ENCODE measurements around the gene GALNT2. TPM values are rescaled to one million over a fixed set of nuclear protein-coding genes. Genes with fewer than 3 reads are reported as not detected.

Gene GALNT2
- total RNA-seq, 2 donors from 2014 or later: 47.4 to 67.3 TPM

GRCh38 chr1:230065161-230065560 is 1.9 kb upstream of the GALNT2 start:
- H3K9me3 ChIP-seq: no peaks in the 10 kb centered on the region
- no peak for DNase-seq
- TF ChIP-seq CTCF (IDR thresholded peaks at IDR 0.05): no peak
- no peaks in the 10 kb centered on the region for H3K27me3 ChIP-seq
- no peak overlapping the region for H3K9ac ChIP-seq (ENCODE audit: low read depth in 2 of 2, low read length in 2 of 2)
- H3K4me3 ChIP-seq: no peak overlapping the region
- H3K27ac ChIP-seq: no peak overlapping the region
- no peaks in the 10 kb centered on the region for H3K36me3 ChIP-seq
- intact Hi-C loops (cut with DNase I): no loop called here
- H3K4me1 ChIP-seq: peaks cover 4% of the 10 kb centered on the region

GRCh38 chr1:230065571-230065970 is 1.5 kb upstream of the GALNT2 start:
- Histone ChIP-seq H3K27ac (no peak overlapping the region), H3K4me3 (no peak overlapping the region), H3K27me3 (no peaks in the 10 kb centered on the region), H3K4me1 (peaks cover 4% of the 10 kb centered on the region), H3K36me3 (no peaks in the 10 kb centered on the region), H3K9ac (ENCODE audit: low read depth in 2 of 2, low read length in 2 of 2) (peak overlapping the region in 1 of 2 donors; percentile 84), H3K9me3 (no peaks in the 10 kb centered on the region)
- TF ChIP-seq CTCF (IDR thresholded peaks at IDR 0.05): no peak
- intact Hi-C loops (cut with DNase I): no loop called here
- no peak for DNase-seq

- H3K4me1 ChIP-seq: peaks cover 4% of the 10 kb centered on the region
- no peaks in the 10 kb centered on the region for H3K27me3 ChIP-seq
- H3K9me3 ChIP-seq: no peaks in the 10 kb centered on the region
- peak overlapping the region; percentile 61 for H3K27ac ChIP-seq
- peak overlapping the region; percentile 80 to 84 for H3K9ac ChIP-seq (ENCODE audit: low read depth in 2 of 2, low read length in 2 of 2)
- DNase-seq: no peak
- peak overlapping the region; percentile 51 for H3K4me3 ChIP-seq
- no peaks in the 10 kb centered on the region for H3K36me3 ChIP-seq
- TF ChIP-seq CTCF (IDR thresholded peaks at IDR 0.05): no peak
- intact Hi-C loops (cut with DNase I): no loop called here
These were observed 1.0 kb upstream of the GALNT2 start for GRCh38 chr1:230066031-230066430.

GRCh38 chr1:230067419-230067870 is 407 bp downstream of the GALNT2 start:
- peak overlapping the region; percentile 70 for H3K4me3 ChIP-seq
- H3K4me1 ChIP-seq: peaks cover 4% of the 10 kb centered on the region
- H3K36me3 ChIP-seq: no peaks in the 10 kb centered on the region
- no peaks in the 10 kb centered on the region for H3K9me3 ChIP-seq
- DNase-seq: peak; percentile 53
- intact Hi-C loops (cut with DNase I): no loop called here
- peak overlapping the region; percentile 75 for H3K27ac ChIP-seq
- H3K27me3 ChIP-seq: no peaks in the 10 kb centered on the region
- no peak for TF ChIP-seq CTCF (IDR thresholded peaks at IDR 0.05)
- peak overlapping the region; percentile 87 to 98 for H3K9ac ChIP-seq (ENCODE audit: low read depth in 2 of 2, low read length in 2 of 2)

GRCh38 chr1:230067871-230068620 is 1.0 kb downstream of the GALNT2 start:
- TF ChIP-seq CTCF (IDR thresholded peaks at IDR 0.05): no peak
- Histone ChIP-seq H3K27ac (peak overlapping the region; percentile 75), H3K27me3 (no peaks in the 10 kb centered on the region), H3K9me3 (no peaks in the 10 kb centered on the region), H3K9ac (ENCODE audit: low read depth in 2 of 2, low read length in 2 of 2) (peak overlapping the region; percentile 87 to 98), H3K36me3 (no peaks in the 10 kb centered on the region), H3K4me1 (peaks cover 4% of the 10 kb centered on the region), H3K4me3 (peak overlapping the region; percentile 70)
- DNase-seq: peak; percentile 36
- intact Hi-C loops (cut with DNase I): no loop called here

Measured in colonic mucosa (tissue), 4 donors.